ENCODE measurements around the gene CRB1.

The CRB1 gene

GRCh38 chr1:197424380-197424779 lies 156.3 kb downstream of the CRB1 start:
- H3K9me3 ChIP-seq (ENCODE audit: insufficient read depth, low read depth, low read length) = no peaks in the 10 kb centered on the region
- H4K91ac ChIP-seq (ENCODE audit: low read depth, low read length) = no peak overlapping the region
- H2BK120ac ChIP-seq (ENCODE audit: insufficient read depth, low read length, poor library complexity) = no peak overlapping the region
- no peak overlapping the region for H3K23ac ChIP-seq (ENCODE audit: low read length)
- H4K8ac ChIP-seq (ENCODE audit: low read depth, low read length) = no peak overlapping the region
- H2AK5ac ChIP-seq (ENCODE audit: low read length) = no peak overlapping the region
- H3K9ac ChIP-seq (ENCODE audit: low read length) = no peak overlapping the region
- H3K14ac ChIP-seq (ENCODE audit: low read length) = no peak overlapping the region
- H3K4me3 ChIP-seq (ENCODE audit: low read depth, low read length) = no peak overlapping the region
- WGBS (ENCODE audit: extremely low coverage, insufficient coverage, insufficient read length) = no CpG with 5 or more reads among the region's 6 CpGs
- no peaks in the 10 kb centered on the region for H3K79me2 ChIP-seq (ENCODE audit: control insufficient read depth, insufficient read depth, low read length, poor library complexity)
- no peak overlapping the region for H2AFZ ChIP-seq (ENCODE audit: insufficient read depth, low read length, poor library complexity)
- no peaks in the 10 kb centered on the region for H3K27me3 ChIP-seq (ENCODE audit: insufficient read depth, low read length)
- H3K4ac ChIP-seq (ENCODE audit: low read depth, low read length) = no peak overlapping the region
- no peak overlapping the region for H3K4me2 ChIP-seq (ENCODE audit: low read length)
- no peak overlapping the region for H4K12ac ChIP-seq (ENCODE audit: low read depth, low read length)
- no peaks in the 10 kb centered on the region for H3K79me1 ChIP-seq (ENCODE audit: low read length)
- no peak overlapping the region for H2BK5ac ChIP-seq (ENCODE audit: low read depth, low read length, poor library complexity)
- H3K18ac ChIP-seq (ENCODE audit: low read length) = no peak overlapping the region
- no peak overlapping the region for H3K27ac ChIP-seq (ENCODE audit: low read depth, low read length)
- H3K36me3 ChIP-seq (ENCODE audit: control insufficient read depth in 1 of 2, insufficient read depth in 2 of 2, low read length in 2 of 2) = no peaks in the 10 kb centered on the region
- H2BK12ac ChIP-seq (ENCODE audit: low read length) = no peak overlapping the region
- DNase-seq = no peak
- no peaks in the 10 kb centered on the region for H3K4me1 ChIP-seq (ENCODE audit: control insufficient read depth in 1 of 2, insufficient read depth in 2 of 2, low read length in 2 of 2)

- Histone ChIP-seq H3K79me2 (ENCODE audit: control insufficient read depth, insufficient read depth, low read length, poor library complexity) (no peaks in the 10 kb centered on the region), H3K36me3 (ENCODE audit: control insufficient read depth in 1 of 2, insufficient read depth in 2 of 2, low read length in 2 of 2) (no peaks in the 10 kb centered on the region), H3K27me3 (ENCODE audit: insufficient read depth, low read length) (no peaks in the 10 kb centered on the region), H4K91ac (ENCODE audit: low read depth, low read length) (no peak overlapping the region), H3K9me3 (ENCODE audit: insufficient read depth, low read depth, low read length) (no peaks in the 10 kb centered on the region), H2AK5ac (ENCODE audit: low read length) (no peak overlapping the region), H3K4me2 (ENCODE audit: low read length) (no peak overlapping the region), H4K12ac (ENCODE audit: low read depth, low read length) (no peak overlapping the region), H4K8ac (ENCODE audit: low read depth, low read length) (no peak overlapping the region), H2BK120ac (ENCODE audit: insufficient read depth, low read length, poor library complexity) (no peak overlapping the region), H2BK5ac (ENCODE audit: low read depth, low read length, poor library complexity) (no peak overlapping the region), H2AFZ (ENCODE audit: insufficient read depth, low read length, poor library complexity) (no peak overlapping the region), H3K23ac (ENCODE audit: low read length) (no peak overlapping the region), H3K4me1 (ENCODE audit: control insufficient read depth in 1 of 2, insufficient read depth in 2 of 2, low read length in 2 of 2) (no peaks in the 10 kb centered on the region), H3K4me3 (ENCODE audit: low read depth, low read length) (no peak overlapping the region), H3K9ac (ENCODE audit: low read length) (no peak overlapping the region), H3K14ac (ENCODE audit: low read length) (no peak overlapping the region), H3K4ac (ENCODE audit: low read depth, low read length) (no peak overlapping the region), H2BK12ac (ENCODE audit: low read length) (no peak overlapping the region), H3K18ac (ENCODE audit: low read length) (no peak overlapping the region), H3K27ac (ENCODE audit: low read depth, low read length) (no peak overlapping the region), H3K79me1 (ENCODE audit: low read length) (no peaks in the 10 kb centered on the region)
- whole genome bisulfite sequencing (ENCODE audit: extremely low coverage, insufficient coverage, insufficient read length) = no CpG with 5 or more reads among the region's 7 CpGs
- no peak for DNase-seq
These were observed 161.3 kb downstream of the CRB1 start for GRCh38 chr1:197429372-197429771.

- Histone ChIP-seq H3K18ac (ENCODE audit: low read length) (no peak overlapping the region), H3K4me1 (ENCODE audit: control insufficient read depth in 1 of 2, insufficient read depth in 2 of 2, low read length in 2 of 2) (peaks cover 0 to 2% of the 10 kb centered on the region in 2 experiments), H2AK5ac (ENCODE audit: low read length) (no peak overlapping the region), H3K9me3 (ENCODE audit: insufficient read depth, low read depth, low read length) (no peaks in the 10 kb centered on the region), H3K4me2 (ENCODE audit: low read length) (no peak overlapping the region), H4K91ac (ENCODE audit: low read depth, low read length) (no peak overlapping the region), H3K14ac (ENCODE audit: low read length) (no peak overlapping the region), H3K36me3 (ENCODE audit: control insufficient read depth in 1 of 2, insufficient read depth in 2 of 2, low read length in 2 of 2) (no peaks in the 10 kb centered on the region), H4K8ac (ENCODE audit: low read depth, low read length) (no peak overlapping the region), H2AFZ (ENCODE audit: insufficient read depth, low read length, poor library complexity) (no peak overlapping the region), H3K4me3 (ENCODE audit: low read depth, low read length) (no peak overlapping the region), H3K79me2 (ENCODE audit: control insufficient read depth, insufficient read depth, low read length, poor library complexity) (no peaks in the 10 kb centered on the region), H3K27ac (ENCODE audit: low read depth, low read length) (no peak overlapping the region), H3K4ac (ENCODE audit: low read depth, low read length) (no peak overlapping the region), H3K79me1 (ENCODE audit: low read length) (no peaks in the 10 kb centered on the region), H3K23ac (ENCODE audit: low read length) (no peak overlapping the region), H4K12ac (ENCODE audit: low read depth, low read length) (no peak overlapping the region), H2BK5ac (ENCODE audit: low read depth, low read length, poor library complexity) (no peak overlapping the region), H2BK12ac (ENCODE audit: low read length) (no peak overlapping the region), H2BK120ac (ENCODE audit: insufficient read depth, low read length, poor library complexity) (no peak overlapping the region), H3K27me3 (ENCODE audit: insufficient read depth, low read length) (no peaks in the 10 kb centered on the region), H3K9ac (ENCODE audit: low read length) (no peak overlapping the region)
- WGBS (ENCODE audit: extremely low coverage, insufficient coverage, insufficient read length) = no CpG with 5 or more reads among the region's 1 CpG
- no peak for DNase-seq
These were observed 167.2 kb downstream of the CRB1 start for GRCh38 chr1:197435224-197435623.

- Histone ChIP-seq H3K4me2 (ENCODE audit: low read length) (no peak overlapping the region), H3K27ac (ENCODE audit: low read depth, low read length) (no peak overlapping the region), H3K4ac (ENCODE audit: low read depth, low read length) (no peak overlapping the region), H3K4me3 (ENCODE audit: low read depth, low read length) (no peak overlapping the region), H4K12ac (ENCODE audit: low read depth, low read length) (no peak overlapping the region), H2AK5ac (ENCODE audit: low read length) (no peak overlapping the region), H2AFZ (ENCODE audit: insufficient read depth, low read length, poor library complexity) (no peak overlapping the region), H2BK5ac (ENCODE audit: low read depth, low read length, poor library complexity) (no peak overlapping the region), H4K8ac (ENCODE audit: low read depth, low read length) (no peak overlapping the region), H3K36me3 (ENCODE audit: control insufficient read depth in 1 of 2, insufficient read depth in 2 of 2, low read length in 2 of 2) (no peaks in the 10 kb centered on the region), H2BK12ac (ENCODE audit: low read length) (no peak overlapping the region), H2BK120ac (ENCODE audit: insufficient read depth, low read length, poor library complexity) (no peak overlapping the region), H3K27me3 (ENCODE audit: insufficient read depth, low read length) (no peaks in the 10 kb centered on the region), H3K18ac (ENCODE audit: low read length) (no peak overlapping the region), H3K9me3 (ENCODE audit: insufficient read depth, low read depth, low read length) (no peaks in the 10 kb centered on the region), H3K9ac (ENCODE audit: low read length) (no peak overlapping the region), H4K91ac (ENCODE audit: low read depth, low read length) (no peak overlapping the region), H3K79me1 (ENCODE audit: low read length) (no peaks in the 10 kb centered on the region), H3K79me2 (ENCODE audit: control insufficient read depth, insufficient read depth, low read length, poor library complexity) (no peaks in the 10 kb centered on the region), H3K14ac (ENCODE audit: low read length) (no peak overlapping the region), H3K4me1 (ENCODE audit: control insufficient read depth in 1 of 2, insufficient read depth in 2 of 2, low read length in 2 of 2) (peaks cover 0 to 7% of the 10 kb centered on the region in 2 experiments), H3K23ac (ENCODE audit: low read length) (no peak overlapping the region)
- WGBS (ENCODE audit: extremely low coverage, insufficient coverage, insufficient read length) = no CpG with 5 or more reads among the region's 3 CpGs
- DNase-seq = no peak
These were observed 169.5 kb downstream of the CRB1 start for GRCh38 chr1:197437601-197438000.
